Hepatic stellate cell (primary cell): Measurements from ENCODE around the gene CYBA.

ENCODE experiments used
- DNase-seq: peaks from one replicate; pipeline ENCODE4 v3.0.0; 2011; ENCODE audit warnings: low spot score

CYBA gene

GRCh38 chr16:88662222-88662842 lies 11.5 kb upstream of the CYBA start:
- no peak for DNase-seq

- DNase-seq = no peak
Observed at GRCh38 chr16:88661468-88661867, 10.6 kb upstream of the CYBA start.

GRCh38 chr16:88659160-88659559 lies 8.3 kb upstream of the CYBA start:
- no peak for DNase-seq

GRCh38 chr16:88658714-88659113 lies 7.9 kb upstream of the CYBA start:
- no peak for DNase-seq

GRCh38 chr16:88657371-88657770 lies 6.5 kb upstream of the CYBA start:
- no peak for DNase-seq

- no peak for DNase-seq
Observed at GRCh38 chr16:88656291-88656980, 5.6 kb upstream of the CYBA start.

GRCh38 chr16:88655733-88656281 lies 5.0 kb upstream of the CYBA start:
- no peak for DNase-seq

- no peak for DNase-seq
Observed at GRCh38 chr16:88655053-88655732, 4.3 kb upstream of the CYBA start.

GRCh38 chr16:88654363-88655052 lies 3.7 kb upstream of the CYBA start:
- no peak for DNase-seq

- DNase-seq = no peak
Observed at GRCh38 chr16:88653596-88654362, 2.9 kb upstream of the CYBA start.

GRCh38 chr16:88653101-88653500 lies 2.2 kb upstream of the CYBA start:
- DNase-seq = no peak

GRCh38 chr16:88652762-88653063 lies 1.9 kb upstream of the CYBA start:
- DNase-seq = no peak

GRCh38 chr16:88651989-88652761 lies 1.3 kb upstream of the CYBA start:
- no peak for DNase-seq

- DNase-seq = no peak
Observed at GRCh38 chr16:88651276-88651988, 579 bp upstream of the CYBA start.

GRCh38 chr16:88649924-88650748 lies 717 bp downstream of the CYBA start:
- peak; percentile 71 for DNase-seq

- DNase-seq = no peak
Observed at GRCh38 chr16:88649195-88649923, 1.5 kb downstream of the CYBA start.

- DNase-seq = no peak
Observed at GRCh38 chr16:88647178-88648070, 3.4 kb downstream of the CYBA start.
